Stimulated activated naive CD8-positive, alpha-beta T cell treated with anti-CD3 and anti-CD28 coated beads, Interleukin-15, Interleukin-2, amounts not matched to agents 100 U/mL and 50 U/mL, for 24 hours (primary cell): ENCODE measurements around the gene MDC1.
"Not testable (repeated sequence)": the region's sequence is repeated elsewhere in the genome, so short reads cannot be mapped to it uniquely, and the experiment has no call there.

Experiments
- ATAC-seq: fragments of 150-1000 bp; cut with Tn5 transposase; one replicate; pipeline ENCODE4 v1.10.0; 2021
- DNase-seq: peaks from one replicate; pipeline ENCODE4 v3.0.0; 2021

The MDC1 gene, protein sequence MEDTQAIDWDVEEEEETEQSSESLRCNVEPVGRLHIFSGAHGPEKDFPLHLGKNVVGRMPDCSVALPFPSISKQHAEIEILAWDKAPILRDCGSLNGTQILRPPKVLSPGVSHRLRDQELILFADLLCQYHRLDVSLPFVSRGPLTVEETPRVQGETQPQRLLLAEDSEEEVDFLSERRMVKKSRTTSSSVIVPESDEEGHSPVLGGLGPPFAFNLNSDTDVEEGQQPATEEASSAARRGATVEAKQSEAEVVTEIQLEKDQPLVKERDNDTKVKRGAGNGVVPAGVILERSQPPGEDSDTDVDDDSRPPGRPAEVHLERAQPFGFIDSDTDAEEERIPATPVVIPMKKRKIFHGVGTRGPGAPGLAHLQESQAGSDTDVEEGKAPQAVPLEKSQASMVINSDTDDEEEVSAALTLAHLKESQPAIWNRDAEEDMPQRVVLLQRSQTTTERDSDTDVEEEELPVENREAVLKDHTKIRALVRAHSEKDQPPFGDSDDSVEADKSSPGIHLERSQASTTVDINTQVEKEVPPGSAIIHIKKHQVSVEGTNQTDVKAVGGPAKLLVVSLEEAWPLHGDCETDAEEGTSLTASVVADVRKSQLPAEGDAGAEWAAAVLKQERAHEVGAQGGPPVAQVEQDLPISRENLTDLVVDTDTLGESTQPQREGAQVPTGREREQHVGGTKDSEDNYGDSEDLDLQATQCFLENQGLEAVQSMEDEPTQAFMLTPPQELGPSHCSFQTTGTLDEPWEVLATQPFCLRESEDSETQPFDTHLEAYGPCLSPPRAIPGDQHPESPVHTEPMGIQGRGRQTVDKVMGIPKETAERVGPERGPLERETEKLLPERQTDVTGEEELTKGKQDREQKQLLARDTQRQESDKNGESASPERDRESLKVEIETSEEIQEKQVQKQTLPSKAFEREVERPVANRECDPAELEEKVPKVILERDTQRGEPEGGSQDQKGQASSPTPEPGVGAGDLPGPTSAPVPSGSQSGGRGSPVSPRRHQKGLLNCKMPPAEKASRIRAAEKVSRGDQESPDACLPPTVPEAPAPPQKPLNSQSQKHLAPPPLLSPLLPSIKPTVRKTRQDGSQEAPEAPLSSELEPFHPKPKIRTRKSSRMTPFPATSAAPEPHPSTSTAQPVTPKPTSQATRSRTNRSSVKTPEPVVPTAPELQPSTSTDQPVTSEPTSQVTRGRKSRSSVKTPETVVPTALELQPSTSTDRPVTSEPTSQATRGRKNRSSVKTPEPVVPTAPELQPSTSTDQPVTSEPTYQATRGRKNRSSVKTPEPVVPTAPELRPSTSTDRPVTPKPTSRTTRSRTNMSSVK (N-terminal part only)

DNA sequence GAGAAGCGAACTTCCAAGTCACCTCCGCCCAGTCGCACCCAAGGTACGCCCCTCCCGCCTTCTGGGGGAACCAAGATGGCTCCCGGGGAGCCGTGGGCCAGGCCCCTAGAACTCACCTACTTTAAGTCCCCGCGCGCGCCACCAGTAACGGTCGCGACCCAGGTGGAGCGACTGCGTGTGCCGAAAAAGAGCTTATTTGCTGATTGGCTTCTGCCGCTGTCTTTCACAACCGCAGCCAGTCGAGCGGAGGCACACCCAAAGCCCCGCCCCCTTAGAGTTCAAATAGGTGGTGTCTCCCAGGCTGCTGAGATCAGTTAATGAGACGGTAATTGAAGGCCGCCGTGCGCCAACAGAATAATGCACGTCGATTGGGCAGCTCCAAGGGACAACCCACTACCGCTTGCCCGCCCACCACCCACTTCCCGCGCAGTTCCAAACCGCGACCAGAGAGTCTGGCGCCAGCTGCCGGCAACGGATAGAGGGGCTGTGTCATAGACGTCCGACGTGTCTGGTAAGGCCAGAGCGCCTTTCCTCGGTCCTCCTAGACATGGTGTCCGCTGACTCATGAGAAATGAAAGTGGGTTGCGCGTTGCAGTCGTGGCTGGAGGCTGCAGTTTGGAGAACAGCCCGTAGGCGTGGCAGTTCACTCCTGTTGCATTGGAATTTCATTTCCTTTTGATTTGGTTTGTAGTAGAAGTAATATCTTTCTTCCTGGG lies at the start of gene MDC1:
MDC1 (minus strand) TSS at position 153 of the 716 bp plus-strand sequence. CDS start 2,106 bp downstream, outside the sequence.
- ATAC-seq (peak; percentile 84), DNase-seq (peak; percentile 98)

GRCh38 chr6:30766461-30767157 lies 49.5 kb upstream of the MDC1 start:
- DNase-seq (no peak), ATAC-seq (no peak)

GRCh38 chr6:30765495-30765894 lies 48.4 kb upstream of the MDC1 start:
- ATAC-seq, DNase-seq: not testable (repeated sequence)

DNA sequence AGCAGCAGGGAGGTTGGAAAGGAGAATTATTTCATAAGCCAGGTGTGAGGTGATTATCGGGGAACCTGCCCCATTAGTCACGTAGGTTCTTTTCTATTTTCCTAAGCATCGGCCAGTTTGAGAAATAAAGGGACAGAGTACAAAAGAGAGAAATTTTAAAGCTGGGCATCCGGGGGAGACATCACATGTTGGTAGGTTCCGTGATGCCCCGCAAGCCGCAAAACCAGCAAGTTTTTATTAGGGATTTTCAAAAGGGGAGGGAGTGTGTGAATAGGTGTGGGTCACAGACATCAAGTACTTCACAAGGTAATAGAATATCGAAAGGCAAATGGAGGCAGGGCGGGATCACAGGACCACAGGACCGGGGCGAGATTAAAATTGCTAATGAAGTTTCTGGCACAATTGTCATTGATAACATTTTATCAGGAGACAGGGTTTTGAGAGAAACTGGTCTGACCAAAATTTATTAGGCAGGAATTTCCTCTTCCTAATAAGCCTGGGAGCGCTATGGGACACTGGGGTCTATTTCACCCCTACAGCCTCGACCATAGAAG lies 47.5 kb upstream of the MDC1 start:
- ATAC-seq, DNase-seq: not testable (repeated sequence)

- ATAC-seq (no peak), DNase-seq (no peak)
Observed at GRCh38 chr6:30763618-30764489, 46.8 kb upstream of the MDC1 start.

- no peak for DNase-seq
- ATAC-seq = no peak
Observed at GRCh38 chr6:30763155-30763617, 46.1 kb upstream of the MDC1 start.

- ATAC-seq (peak; percentile 72), DNase-seq (no peak)
Observed at GRCh38 chr6:30761791-30762429, 44.8 kb upstream of the MDC1 start.

DNA sequence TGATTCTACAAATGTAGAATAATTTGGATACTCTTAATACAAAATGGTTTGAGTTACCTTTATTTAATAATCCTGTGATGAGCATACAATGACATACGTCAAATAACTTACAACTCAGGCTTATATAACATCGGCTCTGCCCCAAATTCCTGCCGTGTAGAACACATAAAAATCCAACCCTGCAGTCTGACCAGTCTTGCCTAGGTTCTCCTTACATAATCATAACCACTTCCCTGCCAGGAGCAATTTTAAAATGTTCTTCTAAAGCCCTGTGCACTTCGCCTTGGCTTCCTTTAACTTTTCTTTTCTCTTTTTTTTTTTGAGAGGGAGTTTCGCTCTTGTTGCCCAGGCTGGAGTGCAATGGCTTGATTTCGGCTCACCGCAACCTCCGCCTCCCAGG lies 43.5 kb upstream of the MDC1 start:
- no peak for DNase-seq
- ATAC-seq = no peak

DNA sequence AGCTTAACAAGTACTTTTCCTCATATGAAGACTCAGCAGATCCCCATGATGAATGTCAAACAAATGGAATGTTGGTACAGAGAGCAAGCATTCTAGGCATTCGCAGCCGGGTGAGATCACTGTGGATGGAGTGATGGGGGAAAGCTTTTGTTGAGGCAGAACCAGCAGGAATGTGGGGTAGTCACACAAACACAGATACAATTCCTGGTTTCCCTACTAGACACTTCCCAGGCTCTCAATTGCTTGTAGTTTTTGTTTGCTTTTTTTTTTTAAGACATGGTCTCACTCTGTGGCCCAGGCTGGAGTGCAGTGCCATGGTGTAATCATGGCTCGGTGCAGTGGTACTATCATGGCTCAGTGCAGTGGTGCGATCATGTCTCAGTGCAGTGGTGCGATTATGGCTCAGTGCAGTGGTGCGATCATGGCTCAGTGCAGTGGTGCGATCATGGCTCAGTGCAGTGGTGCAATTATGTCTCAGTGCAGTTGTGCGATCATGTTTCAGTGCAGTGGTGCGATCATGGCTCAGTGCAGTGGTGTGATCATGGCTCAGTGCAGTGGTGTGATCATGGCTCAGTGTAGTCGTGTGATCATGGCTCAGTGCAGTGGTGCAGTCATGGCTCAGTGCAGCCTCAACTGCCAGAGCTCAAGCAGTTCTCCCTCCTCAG lies 42.6 kb upstream of the MDC1 start:
- ATAC-seq (no peak), DNase-seq (no peak)

DNA sequence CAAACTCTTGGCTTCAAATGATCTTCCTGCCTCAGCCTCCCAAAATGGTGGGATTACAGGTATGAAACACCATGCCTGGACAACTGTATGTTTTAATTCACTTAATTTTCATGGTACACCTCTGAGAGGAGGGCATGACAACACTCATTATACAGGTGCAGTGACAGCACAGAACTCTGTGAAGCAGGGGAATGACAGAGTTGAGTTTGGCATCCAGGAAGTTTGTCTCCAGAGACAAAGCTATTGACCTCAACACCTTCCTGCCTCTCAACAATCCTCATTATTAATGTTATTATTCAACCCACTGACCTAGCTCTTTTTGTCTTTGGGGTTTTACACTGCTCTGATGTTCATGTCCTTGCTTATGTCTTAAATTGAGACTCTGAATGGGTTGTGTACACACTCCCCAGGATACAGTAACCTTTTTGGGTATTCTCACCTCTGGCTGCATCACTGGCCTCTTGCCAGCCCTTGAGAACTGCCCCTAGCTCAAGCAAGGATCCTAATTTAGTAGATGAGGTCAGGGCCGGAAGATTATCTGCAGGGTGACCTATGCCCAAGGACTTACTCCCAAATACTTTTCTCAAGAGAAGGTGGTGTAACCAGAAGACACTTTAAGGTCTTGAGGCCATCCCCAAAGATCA lies 40.3 kb upstream of the MDC1 start:
- no peak for ATAC-seq

GRCh38 chr6:30756405-30757003 lies 39.4 kb upstream of the MDC1 start:
- not testable (repeated sequence) for ATAC-seq, DNase-seq

More for the DNA sequence above, 40.3 kb upstream of the MDC1 start:
- DNase-seq = no peak

DNA sequence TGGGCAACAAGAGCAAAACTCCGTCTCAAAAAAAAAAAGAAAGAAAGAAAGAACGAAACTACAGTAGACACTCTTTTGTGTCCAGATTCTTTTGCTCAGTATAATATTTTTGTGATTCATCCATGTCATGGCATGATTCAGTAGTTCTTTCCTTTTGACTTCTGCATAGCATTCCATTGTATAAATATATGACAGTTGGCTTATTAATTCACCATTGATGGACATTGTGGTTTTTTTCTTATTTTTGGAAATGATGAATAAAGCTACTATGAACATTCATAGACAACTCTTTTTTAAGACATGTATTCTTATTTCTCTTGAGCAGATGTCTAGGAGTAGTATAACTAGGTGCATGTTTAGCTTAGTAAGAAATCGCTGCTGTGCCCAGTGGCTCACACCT lies 37.5 kb upstream of the MDC1 start:
- no peak for ATAC-seq

DNA sequence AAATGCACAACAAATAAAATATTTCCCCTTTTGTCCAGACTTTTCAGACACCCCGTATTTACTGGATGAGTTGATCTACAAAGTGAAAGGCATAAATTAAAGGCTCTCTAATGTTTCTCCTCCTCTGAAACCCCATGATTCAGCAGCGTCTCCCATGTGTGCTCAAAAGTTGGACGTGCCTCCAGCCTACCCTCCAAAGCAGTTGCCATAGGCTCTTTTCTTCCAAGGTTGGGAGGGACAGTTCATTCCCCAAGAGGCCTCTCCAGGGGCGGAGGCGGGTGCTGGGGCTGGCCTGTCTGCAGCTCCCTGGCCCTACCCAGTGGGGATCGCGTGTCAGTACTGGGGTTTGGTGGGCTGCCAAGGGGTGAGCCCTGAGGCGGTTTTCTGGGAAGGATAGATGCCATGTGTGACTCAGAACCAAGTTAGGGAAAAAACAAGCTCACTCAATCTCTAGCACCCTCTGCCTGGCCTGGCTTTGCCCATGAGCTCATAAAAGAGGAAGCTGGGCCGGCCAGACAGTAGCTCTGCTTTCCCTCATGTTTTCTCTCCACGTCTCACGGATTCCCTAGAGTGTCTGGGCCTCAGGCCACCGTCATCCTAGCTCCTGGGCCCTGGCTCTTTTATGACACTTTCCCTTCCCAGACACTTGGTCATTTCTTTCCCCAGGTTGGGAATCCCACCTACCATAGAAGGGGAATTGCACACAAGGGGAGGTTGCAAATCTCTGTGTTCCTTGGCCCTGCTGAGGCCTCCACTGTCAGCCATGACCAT lies 35.3 kb upstream of the MDC1 start:
- ATAC-seq (peak; percentile 66), DNase-seq (peak; percentile 50)

More for the DNA sequence above, 37.5 kb upstream of the MDC1 start:
- DNase-seq = no peak

DNA sequence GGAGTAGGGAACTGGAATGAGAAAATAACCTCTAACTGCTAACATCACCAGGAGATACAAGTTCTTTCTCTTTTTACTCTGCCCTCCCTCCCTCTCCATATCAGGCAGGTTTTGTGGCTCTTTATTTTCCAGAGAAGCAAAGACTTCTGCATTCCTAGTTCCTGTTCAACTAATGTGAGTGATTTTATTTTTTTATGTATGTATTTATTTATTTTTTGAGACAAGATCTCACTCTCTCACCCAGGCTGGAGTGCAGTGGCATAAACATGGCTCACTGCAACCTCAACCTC lies 33.2 kb upstream of the MDC1 start:
- DNase-seq = no peak
- ATAC-seq = no peak

GRCh38 chr6:30749554-30750378 lies 32.7 kb upstream of the MDC1 start:
- ATAC-seq (no peak), DNase-seq (no peak)
